ENCODE data around the gene ABCC5.
A peak's percentile ranks its signal among the peaks of the same experiment; 100 is the strongest.

The ABCC5 gene

DNA sequence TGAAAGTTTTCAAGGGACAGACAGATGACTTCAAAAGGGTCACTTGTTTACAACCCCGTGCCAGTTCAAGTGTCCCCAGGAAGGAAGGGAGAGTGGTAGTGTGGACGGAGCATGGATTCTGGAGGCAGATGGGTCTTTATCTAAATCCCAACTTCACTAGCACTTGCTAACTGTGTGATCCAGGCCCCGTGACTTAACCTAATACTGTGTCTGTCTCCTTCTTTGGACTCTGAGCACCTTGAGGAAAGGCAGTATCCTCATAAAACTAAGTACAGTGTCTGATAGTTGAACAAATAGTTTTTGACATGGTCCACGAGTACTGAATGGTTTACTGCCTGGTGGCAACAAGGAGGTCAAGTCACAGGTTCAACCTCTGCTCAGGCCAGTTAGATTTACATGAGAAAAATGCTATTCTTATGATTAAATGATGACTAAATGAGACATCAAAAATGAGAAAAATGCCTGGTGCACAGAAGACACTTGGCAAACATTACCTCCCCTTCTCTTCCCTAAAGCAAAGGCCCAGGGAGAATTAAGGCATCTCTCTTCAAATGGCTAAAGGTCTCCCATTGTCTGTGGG lies 48.9 kb downstream of the ABCC5 start:
- no peak overlapping the region for H4K8ac ChIP-seq (ENCODE audit: low read depth, low read length)
- H3K9me3 ChIP-seq (ENCODE audit: insufficient read depth, low read depth, low read length), result no peaks in the 10 kb centered on the region
- H3K4me1 ChIP-seq (ENCODE audit: control insufficient read depth in 1 of 2, insufficient read depth in 2 of 2, low read length in 2 of 2), result peaks cover 16 to 28% of the 10 kb centered on the region in 2 experiments
- H3K79me2 ChIP-seq (ENCODE audit: control insufficient read depth, insufficient read depth, low read length, poor library complexity), result no peaks in the 10 kb centered on the region
- peak overlapping the region; percentile 70 for H2AK5ac ChIP-seq (ENCODE audit: low read length)
- H3K9ac ChIP-seq (ENCODE audit: low read length), result no peak overlapping the region
- peak overlapping the region; percentile 63 for H4K91ac ChIP-seq (ENCODE audit: low read depth, low read length)
- no peak for DNase-seq
- H2BK5ac ChIP-seq (ENCODE audit: low read depth, low read length, poor library complexity), result peak overlapping the region; percentile 48
- peak overlapping the region; percentile 59 for H2BK120ac ChIP-seq (ENCODE audit: insufficient read depth, low read length, poor library complexity)
- H3K27ac ChIP-seq (ENCODE audit: low read depth, low read length), result peak overlapping the region; percentile 23
- no peaks in the 10 kb centered on the region for H3K27me3 ChIP-seq (ENCODE audit: insufficient read depth, low read length)
- no peak overlapping the region for H3K4me3 ChIP-seq (ENCODE audit: low read depth, low read length)
- H4K12ac ChIP-seq (ENCODE audit: low read depth, low read length), result no peak overlapping the region
- H3K79me1 ChIP-seq (ENCODE audit: low read length), result peaks cover 10% of the 10 kb centered on the region
- no peak overlapping the region for H3K4ac ChIP-seq (ENCODE audit: low read depth, low read length)
- WGBS (ENCODE audit: extremely low coverage, insufficient coverage, insufficient read length), result no CpG with 5 or more reads among the region's 4 CpGs
- peak overlapping the region; percentile 84 for H2BK12ac ChIP-seq (ENCODE audit: low read length)
- no peak overlapping the region for H2AFZ ChIP-seq (ENCODE audit: insufficient read depth, low read length, poor library complexity)
- no peak overlapping the region for H3K18ac ChIP-seq (ENCODE audit: low read length)
- no peak overlapping the region for H3K14ac ChIP-seq (ENCODE audit: low read length)
- H3K4me2 ChIP-seq (ENCODE audit: low read length), result no peak overlapping the region
- H3K23ac ChIP-seq (ENCODE audit: low read length), result no peak overlapping the region
- peaks cover 5 to 20% of the 10 kb centered on the region in 2 experiments for H3K36me3 ChIP-seq (ENCODE audit: control insufficient read depth in 1 of 2, insufficient read depth in 2 of 2, low read length in 2 of 2)

DNA sequence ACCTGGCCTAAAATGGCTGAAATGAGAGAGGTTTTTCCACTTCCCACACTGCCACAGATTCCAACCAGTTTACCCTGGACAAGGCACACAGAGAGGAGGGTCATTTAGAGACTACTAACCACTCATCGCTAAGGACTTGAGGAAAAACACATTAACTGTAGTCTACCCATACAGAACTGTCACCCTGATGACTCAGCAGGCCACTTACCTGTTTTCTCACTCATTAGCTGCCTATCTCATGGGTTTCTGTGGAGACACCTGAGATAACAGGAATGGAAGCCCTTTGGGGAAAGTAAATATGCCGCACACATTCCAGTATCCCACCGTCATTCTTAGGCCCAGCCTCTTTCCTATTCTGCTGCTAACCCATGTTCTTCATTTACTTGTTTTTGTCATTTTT lies 50.0 kb downstream of the ABCC5 start:
- Histone ChIP-seq H3K79me1 (ENCODE audit: low read length) (peaks cover 10% of the 10 kb centered on the region), H3K4me3 (ENCODE audit: low read depth, low read length) (no peak overlapping the region), H2AK5ac (ENCODE audit: low read length) (no peak overlapping the region), H3K79me2 (ENCODE audit: control insufficient read depth, insufficient read depth, low read length, poor library complexity) (no peaks in the 10 kb centered on the region), H3K4ac (ENCODE audit: low read depth, low read length) (no peak overlapping the region), H3K27me3 (ENCODE audit: insufficient read depth, low read length) (no peaks in the 10 kb centered on the region), H3K4me2 (ENCODE audit: low read length) (no peak overlapping the region), H3K9me3 (ENCODE audit: insufficient read depth, low read depth, low read length) (no peaks in the 10 kb centered on the region), H3K9ac (ENCODE audit: low read length) (no peak overlapping the region), H2BK12ac (ENCODE audit: low read length) (no peak overlapping the region), H3K36me3 (ENCODE audit: control insufficient read depth in 1 of 2, insufficient read depth in 2 of 2, low read length in 2 of 2) (peaks cover 10 to 29% of the 10 kb centered on the region in 2 experiments), H2AFZ (ENCODE audit: insufficient read depth, low read length, poor library complexity) (no peak overlapping the region), H3K23ac (ENCODE audit: low read length) (no peak overlapping the region), H3K18ac (ENCODE audit: low read length) (no peak overlapping the region), H3K4me1 (ENCODE audit: control insufficient read depth in 1 of 2, insufficient read depth in 2 of 2, low read length in 2 of 2) (peaks cover 16 to 28% of the 10 kb centered on the region in 2 experiments), H4K8ac (ENCODE audit: low read depth, low read length) (no peak overlapping the region), H4K12ac (ENCODE audit: low read depth, low read length) (no peak overlapping the region), H3K14ac (ENCODE audit: low read length) (no peak overlapping the region), H2BK120ac (ENCODE audit: insufficient read depth, low read length, poor library complexity) (no peak overlapping the region), H4K91ac (ENCODE audit: low read depth, low read length) (no peak overlapping the region), H2BK5ac (ENCODE audit: low read depth, low read length, poor library complexity) (peak overlapping the region; percentile 75), H3K27ac (ENCODE audit: low read depth, low read length) (peak overlapping the region; percentile 97)
- DNase-seq, result peak; percentile 48 to 54
- WGBS (ENCODE audit: extremely low coverage, insufficient coverage, insufficient read length), result no CpG with 5 or more reads among the region's 3 CpGs

DNA sequence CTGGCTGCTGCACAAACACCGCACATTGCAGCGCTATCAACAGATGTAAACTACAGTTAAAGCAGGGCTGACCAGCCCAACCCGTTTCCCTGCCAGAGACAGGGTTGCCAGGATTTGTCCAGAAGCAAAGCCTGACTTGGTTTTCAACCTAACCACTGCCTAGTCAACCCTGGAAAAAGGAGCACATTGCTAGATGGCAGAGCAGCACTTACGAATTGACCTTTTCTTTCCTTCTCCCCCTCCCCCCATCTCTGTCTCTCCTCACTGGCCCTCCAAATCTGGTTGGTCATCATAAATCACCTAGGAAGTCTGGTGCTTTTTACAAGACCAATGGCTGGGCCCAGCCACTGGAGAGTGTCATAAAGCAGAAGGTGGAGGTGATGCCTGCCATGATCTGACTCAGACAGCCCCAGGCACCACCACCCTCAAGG lies 51.3 kb downstream of the ABCC5 start:
- H3K14ac ChIP-seq (ENCODE audit: low read length), result no peak overlapping the region
- H3K9ac ChIP-seq (ENCODE audit: low read length), result no peak overlapping the region
- no peak overlapping the region for H3K4me3 ChIP-seq (ENCODE audit: low read depth, low read length)
- peaks cover 16 to 28% of the 10 kb centered on the region in 2 experiments for H3K4me1 ChIP-seq (ENCODE audit: control insufficient read depth in 1 of 2, insufficient read depth in 2 of 2, low read length in 2 of 2)
- H3K79me2 ChIP-seq (ENCODE audit: control insufficient read depth, insufficient read depth, low read length, poor library complexity), result no peaks in the 10 kb centered on the region
- H2BK12ac ChIP-seq (ENCODE audit: low read length), result peak overlapping the region; percentile 41
- DNase-seq, result peak; percentile 54 to 71
- H2BK5ac ChIP-seq (ENCODE audit: low read depth, low read length, poor library complexity), result peak overlapping the region; percentile 54
- peak overlapping the region; percentile 26 for H4K8ac ChIP-seq (ENCODE audit: low read depth, low read length)
- no peak overlapping the region for H3K18ac ChIP-seq (ENCODE audit: low read length)
- H2BK120ac ChIP-seq (ENCODE audit: insufficient read depth, low read length, poor library complexity), result peak overlapping the region; percentile 35
- H2AFZ ChIP-seq (ENCODE audit: insufficient read depth, low read length, poor library complexity), result no peak overlapping the region
- H3K36me3 ChIP-seq (ENCODE audit: control insufficient read depth in 1 of 2, insufficient read depth in 2 of 2, low read length in 2 of 2), result peaks cover 9 to 23% of the 10 kb centered on the region in 2 experiments
- peak overlapping the region; percentile 20 for H3K4me2 ChIP-seq (ENCODE audit: low read length)
- H3K27ac ChIP-seq (ENCODE audit: low read depth, low read length), result peak overlapping the region; percentile 97
- H3K27me3 ChIP-seq (ENCODE audit: insufficient read depth, low read length), result no peaks in the 10 kb centered on the region
- no peak overlapping the region for H3K23ac ChIP-seq (ENCODE audit: low read length)
- peaks cover 10% of the 10 kb centered on the region for H3K79me1 ChIP-seq (ENCODE audit: low read length)
- no CpG with 5 or more reads among the region's 4 CpGs for WGBS (ENCODE audit: extremely low coverage, insufficient coverage, insufficient read length)
- no peak overlapping the region for H3K4ac ChIP-seq (ENCODE audit: low read depth, low read length)
- peak overlapping the region; percentile 75 for H4K91ac ChIP-seq (ENCODE audit: low read depth, low read length)
- no peak overlapping the region for H2AK5ac ChIP-seq (ENCODE audit: low read length)
- H3K9me3 ChIP-seq (ENCODE audit: insufficient read depth, low read depth, low read length), result no peaks in the 10 kb centered on the region
- H4K12ac ChIP-seq (ENCODE audit: low read depth, low read length), result no peak overlapping the region

DNA sequence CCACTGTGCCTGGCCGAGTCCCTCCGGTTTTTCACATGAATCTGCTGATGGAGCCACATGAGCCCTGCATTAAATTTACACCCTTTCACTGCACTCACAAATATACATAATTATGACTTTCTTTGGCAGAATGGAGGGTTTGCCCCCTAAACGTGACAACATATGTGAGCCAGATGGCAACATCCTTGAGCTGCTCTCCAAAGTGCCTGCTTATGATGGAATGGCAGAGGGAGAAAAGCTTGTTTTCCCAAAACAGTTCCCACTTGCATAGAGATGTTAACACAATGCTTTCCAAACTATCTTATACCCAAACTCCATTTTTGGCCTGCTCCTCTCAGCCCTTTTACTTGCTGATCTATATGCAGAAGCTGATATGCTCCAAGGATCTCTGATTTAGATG lies 54.9 kb downstream of the ABCC5 start:
- Histone ChIP-seq H3K14ac (ENCODE audit: low read length) (no peak overlapping the region), H3K18ac (ENCODE audit: low read length) (no peak overlapping the region), H3K27ac (ENCODE audit: low read depth, low read length) (no peak overlapping the region), H3K4me3 (ENCODE audit: low read depth, low read length) (no peak overlapping the region), H2AK5ac (ENCODE audit: low read length) (no peak overlapping the region), H3K4me2 (ENCODE audit: low read length) (no peak overlapping the region), H2BK12ac (ENCODE audit: low read length) (no peak overlapping the region), H3K79me2 (ENCODE audit: control insufficient read depth, insufficient read depth, low read length, poor library complexity) (no peaks in the 10 kb centered on the region), H3K4ac (ENCODE audit: low read depth, low read length) (no peak overlapping the region), H3K79me1 (ENCODE audit: low read length) (peaks cover 10% of the 10 kb centered on the region), H3K36me3 (ENCODE audit: control insufficient read depth in 1 of 2, insufficient read depth in 2 of 2, low read length in 2 of 2) (peaks cover 15 to 25% of the 10 kb centered on the region in 2 experiments), H2BK120ac (ENCODE audit: insufficient read depth, low read length, poor library complexity) (no peak overlapping the region), H3K9me3 (ENCODE audit: insufficient read depth, low read depth, low read length) (no peaks in the 10 kb centered on the region), H4K12ac (ENCODE audit: low read depth, low read length) (no peak overlapping the region), H4K91ac (ENCODE audit: low read depth, low read length) (no peak overlapping the region), H3K27me3 (ENCODE audit: insufficient read depth, low read length) (no peaks in the 10 kb centered on the region), H4K8ac (ENCODE audit: low read depth, low read length) (no peak overlapping the region), H2BK5ac (ENCODE audit: low read depth, low read length, poor library complexity) (no peak overlapping the region), H3K23ac (ENCODE audit: low read length) (no peak overlapping the region), H3K4me1 (ENCODE audit: control insufficient read depth in 1 of 2, insufficient read depth in 2 of 2, low read length in 2 of 2) (peaks cover 16 to 25% of the 10 kb centered on the region in 2 experiments), H3K9ac (ENCODE audit: low read length) (no peak overlapping the region), H2AFZ (ENCODE audit: insufficient read depth, low read length, poor library complexity) (no peak overlapping the region)
- no peak for DNase-seq
- WGBS (ENCODE audit: extremely low coverage, insufficient coverage, insufficient read length), result no CpG with 5 or more reads among the region's 3 CpGs

Measured in trophoblast cell (in vitro differentiated cells and primary cell).